Measurements from ENCODE around the gene PPP2R3A. TPM values are rescaled to one million over a fixed set of nuclear protein-coding genes. Genes with fewer than 3 reads are reported as not detected.

The PPP2R3A gene
- total and polyA plus RNA-seq, 9 of the 15 experiments (the other 6 are each of a cell fraction or from before 2014, with no cell fraction given) = 0.10 to 0.50 (median 0.24) TPM

- TF ChIP-seq ZNF695 (CRISPR knock-in tag; IDR thresholded peaks at IDR 0.05) (no peak), POLR2A (conservative IDR thresholded peaks at IDR 0.05) (peak; percentile 90), STAG1 (CRISPR knock-in tag; IDR thresholded peaks at IDR 0.05; ENCODE audit: borderline replicate concordance) (no peak), YY1 (IDR thresholded peaks at IDR 0.05; ENCODE audit: borderline replicate concordance in 1 of 3, control insufficient read depth in 1 of 3, extremely low read depth in 1 of 3, insufficient read depth in 3 of 3, insufficient read length in 1 of 3, insufficient replicate concordance in 2 of 3, low read depth in 1 of 3, low read length in 2 of 3) (peak in 2 of 3 experiments; percentile 42 to 45), TAF7 (tag; IDR thresholded peaks at IDR 0.05) (peak; percentile 72), ZNF512 (tag; IDR thresholded peaks at IDR 0.05) (no peak), ZNF146 (CRISPR knock-in tag; IDR thresholded peaks at IDR 0.05; ENCODE audit: unreplicated experiment) (peak; percentile 8), PHB2 (IDR thresholded peaks at IDR 0.05; ENCODE audit: low read depth) (no peak), SAP30 (IDR thresholded peaks at IDR 0.05; ENCODE audit: borderline replicate concordance, insufficient read depth, low read depth, low read length, poor library complexity, severe bottlenecking) (peak; percentile 47), DPF2 (IDR thresholded peaks at IDR 0.05) (peak; percentile 63; the same call in 1 of the 2 replicates), FOXP4 (CRISPR knock-in tag; IDR thresholded peaks at IDR 0.05; ENCODE audit: borderline replicate concordance) (peak; percentile 96), SRSF3 (IDR thresholded peaks at IDR 0.05; ENCODE audit: insufficient read depth, low read length) (no peak), PBX2 (CRISPR knock-in tag; IDR thresholded peaks at IDR 0.05; ENCODE audit: low read depth) (no peak), PBX2 (tag; conservative IDR thresholded peaks at IDR 0.05; ENCODE audit: low read depth) (no peak), MAFK (IDR thresholded peaks at IDR 0.05; ENCODE audit: low read length) (no peak), XRCC3 (IDR thresholded peaks at IDR 0.05) (no peak), PKNOX1 (IDR thresholded peaks at IDR 0.05) (peak; percentile 68), SMARCB1 (IDR thresholded peaks at IDR 0.05; ENCODE audit: insufficient read length, low read depth) (no peak), FOXK2 (conservative IDR thresholded peaks at IDR 0.05 in 1 of 2, IDR thresholded peaks at IDR 0.05 in 1 of 2; ENCODE audit: low read depth in 2 of 2) (peak; percentile 81 to 87), POLR2B (IDR thresholded peaks at IDR 0.05; ENCODE audit: low read depth, partially characterized antibody) (peak; percentile 88)
Measured at GRCh38 chr3:136196401-136197158, 231.1 kb downstream of the PPP2R3A start (continued).

All from K562 (cell line).